Body of pancreas (tissue), 4 donors: ENCODE data around the gene GIPR. TPM values are rescaled to one million over a fixed set of nuclear protein-coding genes. Genes with fewer than 3 reads are reported as not detected.

ENCODE experiments used
- ATAC-seq: fragments of 150-250 bp; one replicate; pipeline ENCODE4 v1.9.1; 2016
- DNase-seq, 4 donors: peaks; one replicate each; pipeline ENCODE4 v3.0.0-alpha.2; 2019
- H3K27ac ChIP-seq, 4 donors: fragments of 200-600 bp; sonication (generic); 1 replicate in 3 of 4; 2 replicates in 1 of 4; pipeline versions ENCODE4 v1.5.1 to v1.6.1; 2016 to 2019; ENCODE audit warnings: mild to moderate bottlenecking in 1 of 4, mixed read lengths in 1 of 4, moderate library complexity in 1 of 4
- H3K27me3 ChIP-seq, 2 donors: fragments of 200-600 bp; sonication (generic); one replicate each; pipeline ENCODE4 v1.6.0; 2016; ENCODE audit warnings: mild to moderate bottlenecking in 1 of 2
- H3K36me3 ChIP-seq, 2 donors: fragments of 200-600 bp; sonication (generic); replicated peaks in 1 of 2; 2 replicates each; pipeline ENCODE4 v1.5.1; 2016; ENCODE audit warnings: low read depth in 2 of 2; ENCODE audit not compliant: insufficient read depth in 1 of 2
- H3K4me1 ChIP-seq: fragments of 200-600 bp; sonication (generic); one replicate; pipeline ENCODE4 v1.6.0; 2016
- H3K4me3 ChIP-seq, 2 donors: fragments of 200-600 bp; sonication (generic); 1 replicate in 1 of 2; 2 replicates in 1 of 2; pipeline ENCODE4 v1.5.1; 2016 to 2019
- H3K9me3 ChIP-seq, 3 donors: fragments of 200-600 bp; sonication (generic); 1 replicate in 2 of 3; 2 replicates in 1 of 3; pipeline ENCODE4 v1.5.1; 2016
- POLR2A ChIP-seq, 3 donors: fragments of 450-650 bp; IDR thresholded peaks; one replicate each; pipeline ENCODE4 v1.6.1; 2016; ENCODE audit warnings: antibody characterized with exemption in 3 of 3, mild to moderate bottlenecking in 2 of 3
- WGBS, 2 donors: methylation state at CpG; one replicate each; pipeline ENCODE4 v1.1.5; 2017; 5-methylcytosine and 5-hydroxymethylcytosine counted together
- intact Hi-C: fragments of 100-400 bp; cut with DNase I; formaldehyde crosslinking; loops from one replicate; pipeline ENCODE4 v1.15.1; 2023
- total RNA-seq, 2 donors: library from RNA; depleted of rRNA; stranded (reverse); fragments of >200 nt; gene quantifications; one replicate each; pipeline ENCODE4 v1.1.0, GENCODE V29; 2016
- TF ChIP-seq, protein P1 (sequence below), 7 experiments: fragments of 450-650 bp in 4 of 7; fragments of 200-600 bp in 3 of 7; sonication (generic) in 3 of 7; IDR thresholded peaks; one replicate each; pipeline ENCODE4 v1.5.1; 2016 to 2019; ENCODE audit warnings: antibody characterized with exemption in 7 of 7

The GIPR gene
- total RNA-seq, 2 donors from 2014 or later = 3.9 to 9.2 TPM

DNA sequence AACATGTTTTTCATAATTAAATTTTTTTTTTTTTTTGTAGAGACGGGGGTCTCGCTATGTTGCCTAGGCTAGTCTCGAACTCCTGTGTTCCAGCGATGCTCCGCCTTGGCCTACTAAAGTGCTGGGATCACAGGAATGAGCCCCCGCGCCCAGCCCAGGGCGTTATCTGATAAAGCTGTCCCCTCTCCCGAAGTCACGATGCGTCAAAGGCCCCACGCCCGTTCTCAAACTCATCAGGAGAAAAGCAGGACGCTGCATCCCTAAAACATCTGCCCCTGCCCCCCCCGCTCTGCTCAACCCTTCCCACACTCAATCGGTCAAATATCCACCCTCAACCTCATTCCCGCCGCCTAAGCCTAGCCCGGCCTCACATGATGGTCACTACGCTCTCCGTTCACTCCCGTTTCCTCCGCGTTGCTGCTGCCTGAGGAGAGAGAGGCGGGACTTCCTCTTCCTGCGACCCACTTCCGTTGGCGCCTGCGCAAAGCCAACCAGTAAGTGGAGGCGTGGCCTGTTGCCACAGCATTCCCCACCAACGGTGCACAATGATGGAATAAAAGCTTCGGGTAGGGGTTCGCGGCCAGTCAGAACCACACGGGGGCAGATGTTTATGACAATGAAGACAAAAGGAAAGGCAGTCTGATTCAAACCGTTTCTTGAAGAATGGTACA lies 23.6 kb downstream of the GIPR start, which contains the start of gene SNRPD2:
SNRPD2 (minus strand) TSS at position 438 of the 671 bp plus-strand sequence; CDS start at position 373, 65 bp downstream.
- H3K4me1 ChIP-seq = peaks cover 16% of the 10 kb centered on the region
- intact Hi-C loops = no loop called here
- DNase-seq = peak; percentile 94 to 95 (median 94)
- H3K4me3 ChIP-seq = peak within 1 kb of the TSS; percentile 49 to 57
- H3K9me3 ChIP-seq = no peaks in the 10 kb centered on the region
- ATAC-seq = peak; percentile 77
- H3K27me3 ChIP-seq = no peaks in the 10 kb centered on the region
- peaks cover 8 to 11% of the 10 kb centered on the region in 2 donors for H3K36me3 ChIP-seq
- H3K27ac ChIP-seq = peak within 1 kb of the TSS; percentile 78 to 93 (median 90)
- TF ChIP-seq POLR2A (IDR thresholded peaks at IDR 0.05) = peak; percentile 38 to 93 (median 92)
- TF ChIP-seq, protein P1, sequence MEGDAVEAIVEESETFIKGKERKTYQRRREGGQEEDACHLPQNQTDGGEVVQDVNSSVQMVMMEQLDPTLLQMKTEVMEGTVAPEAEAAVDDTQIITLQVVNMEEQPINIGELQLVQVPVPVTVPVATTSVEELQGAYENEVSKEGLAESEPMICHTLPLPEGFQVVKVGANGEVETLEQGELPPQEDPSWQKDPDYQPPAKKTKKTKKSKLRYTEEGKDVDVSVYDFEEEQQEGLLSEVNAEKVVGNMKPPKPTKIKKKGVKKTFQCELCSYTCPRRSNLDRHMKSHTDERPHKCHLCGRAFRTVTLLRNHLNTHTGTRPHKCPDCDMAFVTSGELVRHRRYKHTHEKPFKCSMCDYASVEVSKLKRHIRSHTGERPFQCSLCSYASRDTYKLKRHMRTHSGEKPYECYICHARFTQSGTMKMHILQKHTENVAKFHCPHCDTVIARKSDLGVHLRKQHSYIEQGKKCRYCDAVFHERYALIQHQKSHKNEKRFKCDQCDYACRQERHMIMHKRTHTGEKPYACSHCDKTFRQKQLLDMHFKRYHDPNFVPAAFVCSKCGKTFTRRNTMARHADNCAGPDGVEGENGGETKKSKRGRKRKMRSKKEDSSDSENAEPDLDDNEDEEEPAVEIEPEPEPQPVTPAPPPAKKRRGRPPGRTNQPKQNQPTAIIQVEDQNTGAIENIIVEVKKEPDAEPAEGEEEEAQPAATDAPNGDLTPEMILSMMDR (IDR thresholded peaks at IDR 0.05) = peak in 1 of 7 experiments; percentile 5
- 0 to 1% methylated on average over 19 to 36 of the region's 36 CpGs for WGBS, 2 donors

DNA sequence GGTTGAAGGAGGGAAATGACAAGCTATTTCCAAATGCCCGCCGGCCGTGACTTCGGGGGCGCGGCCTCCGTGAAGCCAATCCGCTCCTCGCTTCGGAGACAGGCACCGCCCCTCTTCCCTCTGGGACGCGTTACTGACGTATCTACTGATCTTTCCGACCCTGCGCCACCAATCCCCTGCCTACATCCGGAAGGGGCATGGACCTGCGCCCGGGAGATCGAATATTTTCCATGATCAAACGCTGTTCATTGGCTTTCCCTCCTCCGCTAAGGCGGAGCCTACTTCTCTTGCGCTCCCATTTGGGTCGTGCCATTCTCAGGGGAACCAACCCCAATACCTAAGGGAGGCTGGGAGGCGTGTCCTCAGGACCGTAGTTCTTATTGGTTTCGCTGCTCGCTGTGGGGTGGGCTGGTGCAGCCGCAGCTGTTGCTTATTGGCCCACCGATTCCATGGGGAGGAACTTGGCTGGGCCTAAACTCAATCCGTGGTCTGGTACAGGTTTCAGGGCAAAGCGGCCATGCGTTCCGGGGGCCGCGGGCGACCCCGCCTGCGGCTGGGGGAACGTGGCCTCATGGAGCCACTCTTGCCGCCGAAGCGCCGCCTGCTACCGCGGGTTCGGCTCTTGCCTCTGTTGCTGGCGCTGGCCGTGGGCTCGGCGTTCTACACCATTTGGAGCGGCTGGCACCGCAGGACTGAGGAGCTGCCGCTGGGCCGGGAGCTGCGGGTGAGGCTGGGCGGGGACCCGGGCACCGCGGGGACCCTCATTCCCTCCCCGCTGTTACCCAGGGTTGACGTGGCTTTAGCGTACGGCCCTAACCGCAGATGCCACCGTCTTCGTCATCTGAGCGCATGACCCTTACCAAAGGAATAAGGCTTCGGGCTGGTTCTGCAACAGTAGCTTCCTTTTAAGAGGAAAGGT lies 24.4 kb downstream of the GIPR start, which contains the start of gene QPCTL:
QPCTL (plus strand) TSS at position 480 of the 919 bp plus-strand sequence; CDS start at position 518, 38 bp downstream.
- peaks cover 16% of the 10 kb centered on the region for H3K4me1 ChIP-seq
- H3K4me3 ChIP-seq = peak within 1 kb of the TSS; percentile 49 to 57
- peak within 1 kb of the TSS; percentile 78 to 93 (median 90) for H3K27ac ChIP-seq
- whole genome bisulfite sequencing, 2 donors = 0% methylated on average over 1 to 70 of the region's 70 CpGs
- peak; percentile 98 to 100 (median 98) for DNase-seq
- peak; percentile 91 for ATAC-seq
- TF ChIP-seq, protein P1 (IDR thresholded peaks at IDR 0.05) = peak in 1 of 7 experiments; percentile 0
- TF ChIP-seq POLR2A (IDR thresholded peaks at IDR 0.05) = peak; percentile 54 to 83 (median 77)
- no peaks in the 10 kb centered on the region for H3K9me3 ChIP-seq
- H3K36me3 ChIP-seq = peaks cover 2 to 6% of the 10 kb centered on the region in 2 donors
- intact Hi-C loops = no loop called here
- H3K27me3 ChIP-seq = no peaks in the 10 kb centered on the region

DNA sequence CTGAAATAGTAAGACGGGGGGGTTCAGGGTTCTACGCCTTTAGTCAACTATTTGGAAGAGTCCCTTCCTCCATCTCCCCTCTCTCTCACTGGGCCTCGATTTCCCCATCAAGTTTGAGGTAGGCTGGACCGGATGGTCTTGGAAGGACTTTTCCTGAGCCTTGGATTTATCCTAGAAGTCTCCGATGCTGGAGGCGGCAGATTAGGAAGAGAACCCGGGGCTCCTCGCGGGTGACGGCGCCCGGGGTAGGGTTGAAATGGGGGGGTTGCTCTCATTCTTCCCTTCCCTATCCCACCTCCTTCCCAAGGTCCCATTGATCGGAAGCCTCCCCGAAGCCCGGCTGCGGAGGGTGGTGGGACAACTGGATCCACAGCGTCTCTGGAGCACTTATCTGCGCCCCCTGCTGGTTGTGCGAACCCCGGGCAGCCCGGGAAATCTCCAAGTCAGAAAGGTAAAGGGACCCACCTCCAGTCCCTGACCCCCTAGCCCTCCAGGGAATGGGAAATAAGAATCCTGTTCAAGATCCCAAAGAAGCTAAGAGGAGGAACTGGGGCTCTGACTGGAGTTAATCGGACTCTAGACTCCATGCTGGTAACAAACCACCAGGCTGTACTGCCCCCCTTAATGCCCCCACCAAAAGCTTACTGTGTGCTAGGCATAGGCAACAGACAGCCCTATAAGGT lies 25.2 kb downstream of the GIPR start:
- Histone ChIP-seq H3K4me1 (peaks cover 16% of the 10 kb centered on the region), H3K27ac (peak overlapping the region; percentile 78 to 93 (median 90)), H3K36me3 (no peaks in the 10 kb centered on the region), H3K4me3 (peak overlapping the region; percentile 49 to 57), H3K9me3 (no peaks in the 10 kb centered on the region), H3K27me3 (no peaks in the 10 kb centered on the region)
- DNase-seq = peak; percentile 82 to 86 (median 83)
- 0 to 1% methylated on average over 13 to 22 of the region's 22 CpGs for WGBS, 2 donors
- intact Hi-C loops = no loop called here
- peak; percentile 11 for ATAC-seq
- no peak for TF ChIP-seq POLR2A (IDR thresholded peaks at IDR 0.05)
- TF ChIP-seq, protein P1 (IDR thresholded peaks at IDR 0.05) = peak; percentile 68 to 92 (median 79)

DNA sequence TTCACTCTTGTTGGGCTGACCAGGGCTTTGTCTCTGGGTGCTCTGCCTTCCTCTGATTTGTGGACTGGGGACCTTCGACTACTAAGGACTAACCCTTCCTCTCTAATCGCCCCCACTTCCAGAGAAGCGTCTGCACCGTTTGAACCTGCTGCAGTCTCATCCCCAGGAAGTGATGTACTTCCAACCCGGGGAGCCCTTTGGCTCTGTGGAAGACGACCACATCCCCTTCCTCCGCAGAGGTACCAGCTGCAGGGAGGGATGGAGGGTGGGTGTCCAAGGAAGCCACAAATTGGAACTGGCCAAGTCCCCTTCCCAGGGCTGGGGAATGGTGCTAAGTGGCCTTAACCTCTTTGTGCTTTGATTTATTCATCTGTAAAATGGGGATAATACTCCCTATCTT lies 33.7 kb downstream of the GIPR start:
- intact Hi-C loops = no loop called here

More for the DNA sequence above, 33.7 kb downstream of the GIPR start:
- DNase-seq = no peak
- no peaks in the 10 kb centered on the region for H3K9me3 ChIP-seq
- no peak overlapping the region for H3K4me3 ChIP-seq
- no peaks in the 10 kb centered on the region for H3K4me1 ChIP-seq
- H3K36me3 ChIP-seq = peaks cover 0 to 2% of the 10 kb centered on the region in 2 donors
- H3K27ac ChIP-seq = no peak overlapping the region
- WGBS, 2 donors = 67 to 85% methylated on average over 6 to 7 of the region's 7 CpGs
- no peak for ATAC-seq
- TF ChIP-seq, protein P1 (IDR thresholded peaks at IDR 0.05) = no peak
- TF ChIP-seq POLR2A (IDR thresholded peaks at IDR 0.05) = no peak
- H3K27me3 ChIP-seq = no peaks in the 10 kb centered on the region
